Central memory CD8-positive, alpha-beta T cell (primary cell): ENCODE measurements around the gene EIPR1.

Source experiments
- ATAC-seq: fragments of 150-1000 bp; cut with Tn5 transposase; replicated peaks from 2 replicates; pipeline ENCODE4 v1.10.0; 2022; ENCODE audit warnings: mild to moderate bottlenecking, moderate FRiP score, moderate number of reproducible peaks; ENCODE audit not compliant: poor library complexity, severe bottlenecking; ENCODE audit errors: extremely low read depth
- DNase-seq, 2 donors: peaks; one replicate each; pipeline ENCODE4 v3.0.0; 2021; ENCODE audit warnings: low spot score in 2 of 2
- H3K27ac Mint-ChIP-seq: one replicate; pipeline ENCODE4 v1.8.0; 2022; ENCODE audit warnings: low read depth, mild to moderate bottlenecking, moderate library complexity, mixed read lengths
- H3K27me3 Mint-ChIP-seq: one replicate; pipeline ENCODE4 v1.8.0; 2022; ENCODE audit warnings: mixed read lengths
- H3K36me3 Mint-ChIP-seq: one replicate; pipeline ENCODE4 v1.8.0; 2022; ENCODE audit warnings: mild to moderate bottlenecking, moderate library complexity, mixed read lengths; ENCODE audit not compliant: insufficient read depth
- H3K4me1 Mint-ChIP-seq: one replicate; pipeline ENCODE4 v1.8.0; 2022; ENCODE audit warnings: mixed read lengths
- H3K4me3 Mint-ChIP-seq: one replicate; pipeline ENCODE4 v1.8.0; 2022; ENCODE audit warnings: mild to moderate bottlenecking, moderate library complexity, mixed read lengths
- H3K9me3 Mint-ChIP-seq: one replicate; pipeline ENCODE4 v1.8.0; 2022; ENCODE audit warnings: mixed read lengths

EIPR1 gene

GRCh38 chr2:3282056-3282998, 95.3 kb downstream of the EIPR1 start:
- H3K36me3 Mint-ChIP-seq = peaks cover 4% of the 10 kb centered on the region
- peaks cover 5% of the 10 kb centered on the region for H3K9me3 Mint-ChIP-seq
- ATAC-seq = no peak
- peaks cover 20% of the 10 kb centered on the region for H3K4me1 Mint-ChIP-seq
- H3K27me3 Mint-ChIP-seq = no peaks in the 10 kb centered on the region
- no peak overlapping the region for H3K27ac Mint-ChIP-seq
- DNase-seq = no peak
- no peak overlapping the region for H3K4me3 Mint-ChIP-seq

DNA sequence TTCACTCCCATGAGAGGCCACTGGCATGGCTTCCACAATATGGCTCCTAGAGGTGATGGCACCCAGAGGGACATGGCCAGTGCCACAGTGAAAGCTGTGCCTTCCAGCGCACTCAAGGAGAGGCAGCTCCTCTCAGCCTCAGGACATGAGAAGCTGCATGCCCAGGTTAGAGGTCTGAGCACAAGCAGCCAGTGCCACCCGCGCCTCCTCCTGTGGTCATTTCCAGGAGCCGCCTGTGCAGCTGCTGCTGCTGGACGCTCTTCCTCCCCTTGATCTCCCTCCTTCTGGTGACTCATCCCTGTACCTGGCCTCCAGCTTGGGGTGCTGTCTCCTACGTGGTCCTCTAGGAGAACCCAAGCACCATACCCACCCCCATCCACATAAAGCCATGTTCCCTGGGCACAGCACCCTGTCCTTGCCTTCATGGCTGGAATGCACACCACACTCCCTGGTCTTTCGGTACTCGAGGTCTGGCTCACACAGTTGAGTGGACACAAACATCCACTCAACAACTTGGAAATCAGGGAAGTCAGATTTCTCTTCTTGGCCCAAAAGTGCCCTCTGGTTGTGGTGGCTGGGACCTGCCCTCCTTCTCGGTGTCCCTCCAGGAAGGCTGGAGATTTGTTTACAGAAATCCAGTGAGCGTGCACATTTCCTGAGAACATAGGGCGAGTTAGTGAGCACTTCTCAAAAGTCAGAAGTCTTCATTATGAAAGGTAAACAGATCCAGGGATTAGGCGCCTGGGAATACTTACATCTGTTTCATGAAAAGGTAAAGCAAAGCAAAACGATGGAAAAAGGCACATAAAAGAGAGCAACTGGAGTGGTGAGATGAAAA, 96.7 kb downstream of the EIPR1 start:
- DNase-seq = no peak
- Mint-ChIP-seq H3K4me3 (no peak overlapping the region), H3K27ac (no peak overlapping the region), H3K36me3 (peaks cover 1% of the 10 kb centered on the region), H3K4me1 (peaks cover 14% of the 10 kb centered on the region), H3K27me3 (no peaks in the 10 kb centered on the region), H3K9me3 (no peaks in the 10 kb centered on the region)
- ATAC-seq = no peak

DNA sequence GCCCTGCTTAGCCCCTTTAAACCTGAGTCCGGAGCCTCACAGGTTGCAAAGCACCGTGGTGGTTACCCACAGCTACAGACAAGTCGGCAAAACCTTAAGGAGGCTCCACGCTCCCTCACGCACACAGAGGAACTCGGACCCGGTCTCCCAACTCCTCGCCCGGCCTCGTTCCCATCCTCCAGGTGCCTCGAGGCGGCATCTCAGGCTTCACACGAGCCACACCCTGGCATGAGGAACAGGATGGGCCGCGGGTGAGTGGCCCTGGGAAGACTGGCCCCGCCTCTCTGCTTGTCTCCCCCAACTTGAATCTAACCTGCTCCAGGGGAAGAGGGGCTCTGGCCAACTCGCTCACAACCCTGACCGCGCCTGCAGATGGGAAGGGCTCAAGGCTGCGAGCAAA, 97.4 kb downstream of the EIPR1 start:
- Mint-ChIP-seq H3K4me1 (peaks cover 14% of the 10 kb centered on the region), H3K9me3 (no peaks in the 10 kb centered on the region), H3K4me3 (no peak overlapping the region), H3K36me3 (peaks cover 1% of the 10 kb centered on the region), H3K27ac (no peak overlapping the region), H3K27me3 (no peaks in the 10 kb centered on the region)
- no peak for DNase-seq
- ATAC-seq = no peak

DNA sequence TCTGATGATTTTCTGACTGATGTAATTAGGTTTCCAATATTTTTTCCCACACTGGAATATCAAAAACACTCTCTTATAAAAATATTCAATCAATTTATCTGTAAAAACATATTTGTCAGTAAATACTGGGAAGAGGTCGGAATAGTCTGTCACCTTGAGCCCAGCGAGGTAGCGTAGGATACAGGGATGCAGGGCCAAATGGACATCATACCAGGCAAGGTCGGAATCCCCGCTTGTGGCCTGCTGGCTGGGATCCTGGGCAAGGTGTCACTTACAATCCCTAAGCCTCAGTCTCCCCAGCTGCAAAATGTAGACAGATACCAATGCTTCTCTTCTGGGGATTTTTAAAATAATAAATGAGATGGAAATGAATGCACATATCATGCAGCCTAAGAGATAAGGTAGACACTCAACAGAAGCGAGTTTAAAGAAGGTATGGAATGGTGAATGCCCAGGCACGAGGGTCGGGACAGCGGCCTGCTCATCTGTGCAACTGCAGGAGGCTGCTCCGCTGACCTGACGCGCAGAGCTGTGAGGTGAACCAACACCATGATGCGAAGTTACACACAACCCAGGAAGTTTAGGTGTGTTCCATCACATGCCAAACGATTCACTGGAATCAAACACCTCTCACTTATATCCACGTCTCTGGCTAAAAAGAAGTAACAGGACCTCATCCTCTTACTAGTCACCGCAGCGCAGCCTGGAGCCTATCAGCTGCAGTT, 98.2 kb downstream of the EIPR1 start:
- Mint-ChIP-seq H3K4me3 (no peak overlapping the region), H3K27ac (no peak overlapping the region), H3K9me3 (peaks cover 6% of the 10 kb centered on the region), H3K36me3 (peaks cover 1% of the 10 kb centered on the region), H3K27me3 (no peaks in the 10 kb centered on the region), H3K4me1 (peaks cover 9% of the 10 kb centered on the region)
- ATAC-seq = no peak
- DNase-seq = no peak

- DNase-seq = no peak
- ATAC-seq = no peak
- Mint-ChIP-seq H3K9me3 (peaks cover 6% of the 10 kb centered on the region), H3K27me3 (no peaks in the 10 kb centered on the region), H3K4me3 (no peak overlapping the region), H3K27ac (peak overlapping the region; percentile 84), H3K4me1 (peaks cover 9% of the 10 kb centered on the region), H3K36me3 (peaks cover 1% of the 10 kb centered on the region)
These were observed 98.9 kb downstream of the EIPR1 start for GRCh38 chr2:3278521-3279218.

DNA sequence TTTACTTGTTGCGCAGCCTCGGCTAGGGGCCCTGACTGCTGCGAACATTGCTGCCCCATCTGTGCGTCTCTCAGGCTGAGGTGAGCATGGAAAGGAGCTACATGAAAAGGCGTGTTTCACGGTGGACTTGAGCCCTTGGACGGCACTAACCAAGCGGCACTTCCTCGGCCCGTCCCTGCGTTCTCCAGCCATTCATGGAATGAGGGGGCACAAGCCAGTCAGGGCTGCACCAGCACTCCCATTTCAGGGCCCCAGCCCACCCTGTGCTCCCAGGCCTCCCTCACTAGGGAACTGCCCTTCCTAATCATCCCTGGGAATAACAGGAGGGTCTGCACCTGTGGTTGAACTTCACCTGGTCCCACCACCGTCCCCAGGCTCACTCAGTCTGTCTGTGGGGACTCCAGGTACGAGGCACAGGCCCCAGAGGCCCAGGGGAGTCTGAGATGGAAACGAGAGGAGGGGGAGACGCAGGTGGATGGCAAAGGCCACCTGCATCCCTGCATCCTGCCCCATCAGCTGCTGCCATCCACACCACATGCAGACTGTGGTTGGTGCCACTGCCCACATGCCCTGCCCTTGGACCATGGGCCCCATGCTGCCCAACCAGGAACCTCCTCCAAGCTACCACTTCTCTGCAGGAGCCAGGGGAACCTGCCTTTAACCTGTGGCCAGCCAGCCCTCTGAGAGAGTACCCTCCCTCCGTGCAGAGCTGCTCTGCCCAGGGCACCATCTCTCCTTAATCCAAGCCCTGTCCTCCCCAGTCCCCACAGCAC, 99.7 kb downstream of the EIPR1 start:
- Mint-ChIP-seq H3K4me3 (no peak overlapping the region), H3K27ac (peak overlapping the region; percentile 84), H3K36me3 (peaks cover 1% of the 10 kb centered on the region), H3K4me1 (peaks cover 5% of the 10 kb centered on the region), H3K9me3 (peaks cover 6% of the 10 kb centered on the region), H3K27me3 (no peaks in the 10 kb centered on the region)
- DNase-seq = no peak
- no peak for ATAC-seq

DNA sequence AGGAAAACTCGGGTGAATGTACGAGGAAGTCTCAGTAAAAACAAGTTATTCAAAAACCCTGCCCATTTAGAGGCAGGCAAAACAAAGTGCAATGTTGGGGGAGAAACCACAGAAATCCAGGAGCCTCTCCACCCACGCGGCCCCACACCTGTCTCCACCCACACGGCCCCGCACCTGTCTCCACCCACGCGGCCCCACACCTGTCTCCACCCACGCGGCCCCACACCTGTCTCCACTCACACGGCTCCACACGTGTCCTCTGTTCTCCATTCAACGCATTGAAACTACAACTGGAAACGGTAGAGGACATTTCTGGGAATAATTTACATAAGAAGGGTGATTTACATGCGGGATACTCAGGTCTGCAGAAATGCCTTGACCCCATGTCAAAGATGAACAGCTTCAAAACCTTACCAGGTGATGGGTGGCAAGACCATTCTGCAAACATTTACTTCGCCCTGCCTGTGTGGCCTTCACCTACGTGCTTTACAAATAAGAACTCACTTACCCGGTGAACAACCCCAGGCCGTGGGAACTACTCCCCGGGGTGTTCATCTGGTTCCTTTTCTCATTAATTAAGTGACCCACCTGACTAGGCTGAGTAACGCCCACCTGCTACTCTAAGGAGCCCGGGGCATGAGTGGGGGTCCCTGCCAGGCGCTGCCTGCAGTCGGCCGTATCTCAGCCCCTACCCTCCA, 100.4 kb downstream of the EIPR1 start:
- H3K27me3 Mint-ChIP-seq = no peaks in the 10 kb centered on the region
- H3K9me3 Mint-ChIP-seq = peaks cover 6% of the 10 kb centered on the region
- H3K4me1 Mint-ChIP-seq = peaks cover 5% of the 10 kb centered on the region
- H3K36me3 Mint-ChIP-seq = peaks cover 1% of the 10 kb centered on the region
- ATAC-seq (no peak), DNase-seq (no peak)
- no peak overlapping the region for H3K27ac Mint-ChIP-seq
- H3K4me3 Mint-ChIP-seq = no peak overlapping the region

GRCh38 chr2:3272761-3273160, 104.9 kb downstream of the EIPR1 start:
- H3K27me3 Mint-ChIP-seq = no peaks in the 10 kb centered on the region
- H3K4me1 Mint-ChIP-seq = no peaks in the 10 kb centered on the region
- H3K9me3 Mint-ChIP-seq = peaks cover 6% of the 10 kb centered on the region
- H3K27ac Mint-ChIP-seq = no peak overlapping the region
- H3K4me3 Mint-ChIP-seq = no peak overlapping the region
- ATAC-seq (no peak), DNase-seq (no peak)
- no peaks in the 10 kb centered on the region for H3K36me3 Mint-ChIP-seq

DNA sequence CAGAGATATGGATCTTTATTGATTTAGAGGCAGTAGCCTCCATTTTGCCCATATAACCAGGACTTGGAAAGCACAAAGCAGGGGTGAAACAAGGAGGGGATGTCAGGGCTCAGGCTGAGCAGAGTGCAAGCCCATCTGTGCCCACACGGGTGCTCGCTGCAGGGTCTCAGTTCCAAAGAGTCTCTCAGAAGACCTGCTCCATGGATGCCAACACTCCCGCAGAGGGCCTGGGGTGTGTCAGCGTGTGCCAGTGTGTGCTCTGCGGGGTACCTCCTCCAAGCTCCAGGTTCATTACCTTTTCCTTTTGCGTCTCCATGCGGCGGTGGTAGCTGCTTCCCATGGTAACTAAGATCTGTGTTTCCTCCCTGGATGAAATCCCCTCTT, 107.5 kb downstream of the EIPR1 start:
- Mint-ChIP-seq H3K36me3 (no peaks in the 10 kb centered on the region), H3K4me1 (peaks cover 12% of the 10 kb centered on the region), H3K27me3 (no peaks in the 10 kb centered on the region), H3K27ac (no peak overlapping the region), H3K9me3 (peaks cover 6% of the 10 kb centered on the region), H3K4me3 (no peak overlapping the region)
- ATAC-seq (no peak), DNase-seq (no peak)

DNA sequence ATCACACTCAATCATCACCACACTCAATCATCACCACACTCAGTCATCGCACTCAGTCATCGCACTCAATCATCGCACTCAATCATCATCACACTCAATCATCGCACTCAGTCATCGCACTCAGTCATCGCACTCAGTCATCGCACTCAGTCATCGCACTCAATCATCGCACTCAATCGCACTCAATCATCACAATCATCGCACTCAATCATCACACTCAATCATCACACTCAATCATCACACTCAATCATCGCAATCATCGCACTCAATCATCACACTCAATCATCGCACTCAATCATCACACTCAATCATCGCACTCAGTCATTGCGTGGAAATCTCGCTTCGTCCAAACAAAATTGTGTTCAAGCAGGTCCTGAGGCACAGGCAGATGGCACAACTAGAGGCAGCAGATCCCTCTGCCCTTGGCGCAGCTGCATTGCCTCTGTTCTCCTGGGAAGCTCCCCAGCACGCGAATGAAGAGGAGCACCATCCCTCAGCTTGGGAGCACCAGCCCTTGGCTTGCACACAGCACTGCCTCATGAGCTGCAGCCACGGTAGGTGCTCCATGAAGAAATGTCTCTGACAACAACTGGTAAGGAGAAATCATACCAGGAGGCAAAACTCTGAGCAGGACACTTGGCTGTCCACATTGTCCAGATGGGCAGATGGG, 108.1 kb downstream of the EIPR1 start:
- no peak for DNase-seq

DNA sequence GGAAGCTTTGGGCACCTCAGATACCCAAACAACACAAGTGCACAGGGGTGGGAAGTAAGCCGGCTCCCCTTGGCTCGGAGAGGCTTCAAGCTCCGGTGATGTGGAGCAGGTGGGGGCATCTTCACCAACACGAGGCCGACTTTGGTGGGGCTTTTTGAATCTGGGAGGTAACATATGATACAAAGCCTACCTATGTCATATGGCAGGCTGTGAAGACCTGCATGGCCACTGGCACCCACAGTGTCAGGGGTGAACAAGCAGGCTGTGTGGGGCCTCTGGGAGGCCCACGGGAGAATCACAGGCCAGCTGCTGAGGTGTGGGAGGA, 109.0 kb downstream of the EIPR1 start:
- peaks cover 14% of the 10 kb centered on the region for H3K4me1 Mint-ChIP-seq
- ATAC-seq (no peak), DNase-seq (no peak)
- H3K9me3 Mint-ChIP-seq = no peaks in the 10 kb centered on the region
- no peak overlapping the region for H3K4me3 Mint-ChIP-seq
- no peaks in the 10 kb centered on the region for H3K27me3 Mint-ChIP-seq
- H3K36me3 Mint-ChIP-seq = no peaks in the 10 kb centered on the region
- no peak overlapping the region for H3K27ac Mint-ChIP-seq

More for the DNA sequence above, 108.1 kb downstream of the EIPR1 start:
- Mint-ChIP-seq H3K9me3 (peaks cover under 1% of the 10 kb centered on the region), H3K36me3 (no peaks in the 10 kb centered on the region), H3K4me3 (no peak overlapping the region), H3K27me3 (no peaks in the 10 kb centered on the region), H3K27ac (no peak overlapping the region), H3K4me1 (peaks cover 14% of the 10 kb centered on the region)
- no peak for ATAC-seq
